Thymus (tissue), 11 donors: Measurements from ENCODE around the gene RAB27B. TPM values are rescaled to one million over a fixed set of nuclear protein-coding genes. Genes with fewer than 3 reads are reported as not detected.
"Not testable (repeated sequence)": the region's sequence is repeated elsewhere in the genome, so short reads cannot be mapped to it uniquely, and the experiment has no call there.

ENCODE experiments used
- DNase-seq, 9 donors: peaks; one replicate each; pipeline ENCODE4 v3.0.0-alpha.2; 2013; ENCODE audit warnings: low spot score in 9 of 9, low read depth in 6 of 9, missing footprints in 1 of 9
- H3K27ac ChIP-seq, 2 donors: one replicate each; pipeline ENCODE4 v1.5.1; 2013; ENCODE audit warnings: control low read depth in 1 of 2, low read depth in 1 of 2, low read length in 1 of 2, mild to moderate bottlenecking in 1 of 2, moderate library complexity in 1 of 2
- H3K27me3 ChIP-seq, 2 donors: one replicate each; pipeline ENCODE4 v1.5.1; 2013; ENCODE audit warnings: low read length in 1 of 2; ENCODE audit not compliant: control insufficient read depth in 2 of 2, insufficient read depth in 1 of 2
- H3K36me3 ChIP-seq, 2 donors: one replicate each; pipeline ENCODE4 v1.5.1; 2013; ENCODE audit warnings: low read length in 1 of 2, mild to moderate bottlenecking in 1 of 2, moderate library complexity in 1 of 2; ENCODE audit not compliant: control insufficient read depth in 2 of 2, insufficient read depth in 2 of 2
- H3K4me1 ChIP-seq, 2 donors: one replicate each; pipeline ENCODE4 v1.5.1; 2013; ENCODE audit warnings: low read length in 2 of 2; ENCODE audit not compliant: control insufficient read depth in 2 of 2, insufficient read depth in 2 of 2
- H3K4me3 ChIP-seq, 2 donors: one replicate each; pipeline ENCODE4 v1.5.1; 2013; ENCODE audit warnings: low read length in 2 of 2, control low read depth in 1 of 2, mild to moderate bottlenecking in 1 of 2
- H3K9me3 ChIP-seq, 2 donors: one replicate each; pipeline ENCODE4 v1.5.1; 2013; ENCODE audit warnings: low read length in 1 of 2, mild to moderate bottlenecking in 1 of 2; ENCODE audit not compliant: control insufficient read depth in 2 of 2, insufficient read depth in 1 of 2
- WGBS: extraction: QIAGEN DNeasy Blood & Tissue Kit; methylation state at CpG from one replicate; pipeline ENCODE4 v1.1.7; 2013; 5-methylcytosine and 5-hydroxymethylcytosine counted together
- polyA plus RNA-seq: library from polyadenylated mRNA; stranded (reverse); fragments of 200-250 nt; gene quantifications from one replicate; pipeline ENCODE4 v1.2.3, GENCODE V29; 2013
- total RNA-seq: library from RNA; stranded (reverse); fragments of 120-200 nt; gene quantifications from one replicate; pipeline ENCODE4 v1.2.4, GENCODE V29; 2013
- donor health status: healthy.

The RAB27B gene
- total and polyA plus RNA-seq, 2 donors, result 1.5 to 1.7 TPM

DNA sequence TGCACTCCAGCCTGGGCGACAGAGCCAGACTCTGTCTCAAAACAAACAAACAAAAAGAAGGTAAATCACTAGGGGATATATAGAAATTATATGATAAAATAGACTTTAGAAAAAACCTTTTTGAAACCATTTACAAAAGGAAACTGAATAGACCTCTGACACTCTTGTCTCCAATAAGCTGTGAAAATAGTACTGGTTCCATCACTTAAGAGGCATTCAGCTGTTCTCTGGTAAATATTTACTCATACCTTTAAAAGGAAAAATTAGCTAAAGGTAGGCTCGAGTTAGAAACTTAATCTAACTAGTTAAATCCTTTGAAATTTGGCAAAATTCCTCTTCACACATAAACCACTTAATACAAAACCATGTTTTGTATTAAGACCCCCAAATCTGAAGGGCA lies 21.4 kb downstream of the RAB27B start:
- Histone ChIP-seq H3K27me3 (no peaks in the 10 kb centered on the region), H3K27ac (no peak overlapping the region), H3K4me3 (no peak overlapping the region), H3K4me1 (no peaks in the 10 kb centered on the region), H3K9me3 (no peaks in the 10 kb centered on the region), H3K36me3 (no peaks in the 10 kb centered on the region)
- WGBS, result 92% methylated on average over 2 of the region's 2 CpGs
- DNase-seq, result no peak

GRCh38 chr18:54850598-54850997 lies 22.3 kb downstream of the RAB27B start:
- H3K9me3 ChIP-seq, result no peaks in the 10 kb centered on the region
- DNase-seq, result no peak
- 98% methylated on average over 3 of the region's 3 CpGs for WGBS
- H3K36me3 ChIP-seq, result no peaks in the 10 kb centered on the region
- no peaks in the 10 kb centered on the region for H3K4me1 ChIP-seq
- no peak overlapping the region for H3K27ac ChIP-seq
- no peaks in the 10 kb centered on the region for H3K27me3 ChIP-seq
- H3K4me3 ChIP-seq, result no peak overlapping the region

DNA sequence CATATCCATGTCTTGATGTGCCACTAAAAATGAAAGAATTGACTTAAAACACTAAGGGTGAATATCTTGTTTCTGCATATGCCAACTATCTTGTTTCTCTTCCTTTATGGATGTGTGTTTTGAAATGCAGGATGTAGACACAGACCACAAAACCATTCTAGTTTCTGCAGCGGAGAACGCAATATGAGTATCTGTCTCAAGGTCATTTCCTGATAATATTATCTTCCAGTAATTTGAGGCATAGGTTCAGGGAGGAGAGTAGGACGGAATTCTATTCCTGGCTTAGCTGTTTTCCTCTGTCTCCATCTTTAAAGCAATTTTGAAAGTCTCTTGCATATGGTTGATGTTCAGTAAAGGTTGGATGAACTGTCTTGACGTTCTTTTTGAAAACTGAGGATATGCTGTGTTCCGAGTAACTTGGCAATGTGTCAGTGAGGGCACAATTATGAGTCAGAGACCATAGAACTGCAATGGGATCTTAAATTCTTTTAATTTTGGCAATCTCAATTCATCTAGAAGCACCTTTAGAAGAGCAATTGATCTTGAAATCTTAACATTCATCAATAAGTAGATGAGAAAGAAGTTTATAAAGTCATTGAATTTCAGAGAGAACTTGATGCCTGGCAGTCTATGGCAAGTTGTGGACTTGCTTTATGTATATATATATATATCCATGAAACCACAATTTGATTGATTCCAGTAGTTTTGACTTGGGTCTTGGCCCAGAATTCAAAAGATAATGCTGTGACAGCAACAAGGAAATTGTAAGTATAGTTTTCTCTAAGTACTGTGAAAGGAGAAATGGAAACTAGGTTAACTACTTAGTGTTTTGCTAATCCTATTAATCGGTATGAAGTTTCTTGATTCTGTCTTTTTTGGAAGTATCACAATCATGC lies 24.8 kb downstream of the RAB27B start:
- Histone ChIP-seq H3K27me3 (no peaks in the 10 kb centered on the region), H3K9me3 (no peaks in the 10 kb centered on the region), H3K36me3 (no peaks in the 10 kb centered on the region), H3K27ac (no peak overlapping the region), H3K4me1 (no peaks in the 10 kb centered on the region), H3K4me3 (no peak overlapping the region)
- DNase-seq, result peak in 1 of 9 donors; percentile 16
- 28% methylated on average over 6 of the region's 6 CpGs for WGBS

DNA sequence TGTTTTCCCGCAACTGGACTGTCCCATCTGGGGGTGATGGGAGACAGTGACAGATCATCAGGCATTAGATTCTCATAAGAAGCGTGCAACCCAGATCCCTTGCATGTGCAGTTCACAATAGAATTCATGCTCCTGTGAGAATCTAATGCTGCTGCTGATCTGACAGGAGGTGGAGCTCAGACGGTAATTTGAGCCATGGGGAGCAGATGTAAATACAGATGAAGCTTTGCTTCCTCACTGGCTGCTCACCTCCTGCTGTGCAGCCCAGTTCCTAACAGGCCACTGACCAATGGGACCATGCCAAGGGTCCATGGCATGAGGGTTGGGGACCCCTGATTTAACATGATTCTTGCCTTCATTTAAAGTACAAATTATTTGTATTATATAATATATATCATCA lies 26.8 kb downstream of the RAB27B start:
- H3K36me3 ChIP-seq, DNase-seq, H3K4me1 ChIP-seq, H3K4me3 ChIP-seq, H3K9me3 ChIP-seq, H3K27ac ChIP-seq, H3K27me3 ChIP-seq: not testable (repeated sequence)
- 96% methylated on average over 3 of the region's 3 CpGs for WGBS

DNA sequence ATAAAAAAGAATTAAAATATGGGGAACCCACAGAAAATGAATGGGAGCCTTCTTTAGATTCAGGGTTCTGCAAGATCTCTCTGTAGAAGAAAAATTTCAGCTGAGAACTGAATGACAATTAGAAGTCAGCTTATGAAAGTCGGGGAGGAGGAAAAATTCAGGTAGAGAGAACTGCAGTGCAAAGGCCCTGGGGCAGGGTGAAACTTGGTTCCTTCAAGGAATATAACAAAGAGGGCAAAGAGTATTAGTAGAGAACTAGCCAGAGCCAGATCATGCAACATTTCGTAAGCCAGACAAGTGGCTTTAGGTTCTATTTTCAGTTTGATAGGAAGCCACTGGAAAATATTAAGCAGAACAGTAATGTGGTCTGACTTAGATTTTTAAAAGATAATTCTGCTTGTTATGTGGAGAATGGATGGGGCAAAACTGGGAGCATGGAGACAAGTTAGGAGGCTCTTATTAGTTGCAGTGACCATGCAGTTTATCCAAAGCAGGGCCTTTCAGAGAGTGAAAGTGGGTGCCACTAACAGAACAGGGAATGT lies 27.9 kb downstream of the RAB27B start:
- H3K4me3 ChIP-seq, result no peak overlapping the region
- DNase-seq, result no peak
- no peaks in the 10 kb centered on the region for H3K4me1 ChIP-seq
- H3K27me3 ChIP-seq, result no peaks in the 10 kb centered on the region
- no peaks in the 10 kb centered on the region for H3K36me3 ChIP-seq
- WGBS, result 97% methylated on average over 2 of the region's 2 CpGs
- H3K27ac ChIP-seq, result no peak overlapping the region
- no peaks in the 10 kb centered on the region for H3K9me3 ChIP-seq

- Histone ChIP-seq H3K27ac (no peak overlapping the region), H3K4me3 (no peak overlapping the region), H3K9me3 (no peaks in the 10 kb centered on the region), H3K36me3 (no peaks in the 10 kb centered on the region), H3K4me1 (no peaks in the 10 kb centered on the region), H3K27me3 (no peaks in the 10 kb centered on the region)
- DNase-seq, result no peak
- WGBS, result 97% methylated on average over 3 of the region's 3 CpGs
Observed at GRCh38 chr18:54857499-54857898, 29.2 kb downstream of the RAB27B start.

- Histone ChIP-seq H3K36me3 (no peaks in the 10 kb centered on the region), H3K9me3 (no peaks in the 10 kb centered on the region), H3K27ac (no peak overlapping the region), H3K4me3 (no peak overlapping the region), H3K4me1 (no peaks in the 10 kb centered on the region), H3K27me3 (no peaks in the 10 kb centered on the region)
- no peak for DNase-seq
- 96% methylated on average over 9 of the region's 9 CpGs for WGBS
Observed at GRCh38 chr18:54859667-54860421, 31.6 kb downstream of the RAB27B start.

DNA sequence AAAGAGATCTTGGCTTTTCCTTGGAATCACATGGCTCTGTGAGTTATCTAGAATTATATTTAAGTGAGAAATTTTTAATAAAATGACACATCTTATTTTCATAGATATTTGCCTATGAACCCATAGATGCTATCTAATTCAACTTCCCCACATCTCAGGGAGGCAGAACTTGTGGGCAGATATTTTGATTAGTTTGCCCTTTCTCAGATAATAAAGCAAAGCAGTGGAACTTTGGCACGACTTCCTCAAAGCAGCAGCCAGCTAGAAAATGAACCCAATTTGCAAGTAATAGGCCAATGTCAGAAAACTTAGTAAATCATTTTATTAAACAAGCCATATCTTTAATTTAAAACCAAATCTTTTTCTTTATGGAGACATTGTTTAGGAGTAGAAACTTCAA lies 32.7 kb downstream of the RAB27B start:
- no peaks in the 10 kb centered on the region for H3K4me1 ChIP-seq
- no peak for DNase-seq
- no peaks in the 10 kb centered on the region for H3K27me3 ChIP-seq
- WGBS, result 40% methylated on average over 1 of the region's 1 CpG
- no peaks in the 10 kb centered on the region for H3K9me3 ChIP-seq
- H3K27ac ChIP-seq, result no peak overlapping the region
- H3K36me3 ChIP-seq, result no peaks in the 10 kb centered on the region
- no peak overlapping the region for H3K4me3 ChIP-seq

- 94% methylated on average over 5 of the region's 5 CpGs for WGBS
- Histone ChIP-seq H3K27me3 (no peaks in the 10 kb centered on the region), H3K27ac (no peak overlapping the region), H3K9me3 (no peaks in the 10 kb centered on the region), H3K4me3 (no peak overlapping the region), H3K4me1 (no peaks in the 10 kb centered on the region), H3K36me3 (no peaks in the 10 kb centered on the region)
- no peak for DNase-seq
Observed at GRCh38 chr18:54867131-54867530, 38.9 kb downstream of the RAB27B start.
